MM.1S (cell line): ENCODE measurements around the gene ADGRG4.

Source experiments
- DNase-seq: peaks from one replicate; pipeline ENCODE4 v3.0.0-alpha.2; 2015
- H2AFZ ChIP-seq: fragments of 300-600 bp; sonication (generic); 2 replicates; pipeline ENCODE4 v1.6.0; 2016; ENCODE audit warnings: antibody characterized with exemption, low read length
- H3F3A ChIP-seq: fragments of 300-600 bp; sonication (generic); 2 replicates; pipeline ENCODE4 v1.6.1; 2016; ENCODE audit warnings: mild to moderate bottlenecking, antibody characterized with exemption, low read length, moderate library complexity, mixed read lengths; ENCODE audit not compliant: insufficient read depth
- H3K27ac ChIP-seq: fragments of 300-600 bp; sonication (generic); 2 replicates; pipeline ENCODE4 v1.5.1; 2016; ENCODE audit warnings: mild to moderate bottlenecking, low read length
- H3K27me3 ChIP-seq: fragments of 300-600 bp; sonication (generic); replicated peaks from 2 replicates; pipeline ENCODE4 v1.6.0; 2016; ENCODE audit warnings: low read length; ENCODE audit not compliant: insufficient read depth
- H3K36me3 ChIP-seq: fragments of 300-600 bp; sonication (generic); replicated peaks from 2 replicates; pipeline ENCODE4 v1.6.1; 2016; ENCODE audit warnings: mild to moderate bottlenecking, low read length, mixed read lengths; ENCODE audit not compliant: insufficient read depth
- H3K4me1 ChIP-seq: fragments of 300-600 bp; sonication (generic); 2 replicates; pipeline ENCODE4 v1.6.1; 2016; ENCODE audit warnings: low read length, mixed read lengths
- H3K4me2 ChIP-seq: fragments of 300-600 bp; sonication (generic); 2 replicates; pipeline ENCODE4 v1.6.0; 2016; ENCODE audit warnings: low read depth, low read length
- H3K4me3 ChIP-seq: fragments of 300-600 bp; sonication (generic); 2 replicates; pipeline ENCODE4 v1.5.1; 2016; ENCODE audit warnings: low read length, mixed read lengths
- H3K79me2 ChIP-seq: fragments of 300-600 bp; sonication (generic); 2 replicates; pipeline ENCODE4 v1.6.1; 2016; ENCODE audit warnings: mixed run types, low read length, mixed read lengths
- H3K9ac ChIP-seq: fragments of 300-600 bp; sonication (generic); 2 replicates; pipeline ENCODE4 v1.6.1; 2016; ENCODE audit warnings: low read length, mixed read lengths
- H3K9me2 ChIP-seq: fragments of 300-600 bp; sonication (generic); replicated peaks from 2 replicates; pipeline ENCODE4 v1.6.1; 2016; ENCODE audit warnings: mild to moderate bottlenecking, low read length, mixed read lengths; ENCODE audit not compliant: insufficient read depth
- H3K9me3 ChIP-seq: fragments of 300-600 bp; sonication (generic); replicated peaks from 2 replicates; pipeline ENCODE4 v1.6.1; 2016; ENCODE audit warnings: mild to moderate bottlenecking, low read length, mixed read lengths; ENCODE audit not compliant: insufficient read depth
- H4K20me1 ChIP-seq: fragments of 300-600 bp; sonication (generic); 2 replicates; pipeline ENCODE4 v1.6.1; 2016; ENCODE audit warnings: mild to moderate bottlenecking, low read length, moderate library complexity, mixed read lengths; ENCODE audit not compliant: insufficient read depth
- CTCF ChIP-seq: fragments of 300-600 bp; sonication (generic); IDR thresholded peaks from 2 replicates; pipeline ENCODE4 v1.5.1; 2016; ENCODE audit warnings: antibody characterized with exemption, low read length, mixed read lengths
- EZH2 ChIP-seq: fragments of 300-600 bp; sonication (generic); optimal IDR thresholded peaks from 2 replicates; pipeline ENCODE3; 2017; ENCODE audit warnings: low read depth, mild to moderate bottlenecking, antibody characterized with exemption, low read length, mixed read lengths
- EZH2phosphoT487 ChIP-seq: fragments of 300-600 bp; sonication (generic); IDR thresholded peaks from 2 replicates; pipeline ENCODE4 v1.6.1; 2018; ENCODE audit warnings: antibody characterized with exemption, low read length

Gene ADGRG4

GRCh38 chrX:136304493-136304892 is 3.7 kb downstream of the ADGRG4 start:
- H3K27me3 ChIP-seq = no peaks in the 10 kb centered on the region
- no peak overlapping the region for H2AFZ ChIP-seq
- no peaks in the 10 kb centered on the region for H4K20me1 ChIP-seq
- H3K9me2 ChIP-seq = no peaks in the 10 kb centered on the region
- no peak overlapping the region for H3K4me3 ChIP-seq
- H3K9ac ChIP-seq = no peak overlapping the region
- no peaks in the 10 kb centered on the region for H3K36me3 ChIP-seq
- TF ChIP-seq EZH2phosphoT487 (no peak), EZH2 (no peak)
- H3K79me2 ChIP-seq = no peaks in the 10 kb centered on the region
- H3K4me1 ChIP-seq = no peaks in the 10 kb centered on the region
- DNase-seq = no peak
- no peak overlapping the region for H3K27ac ChIP-seq
- no peaks in the 10 kb centered on the region for H3K9me3 ChIP-seq
- no peak overlapping the region for H3K4me2 ChIP-seq
- no peaks in the 10 kb centered on the region for H3F3A ChIP-seq

DNA sequence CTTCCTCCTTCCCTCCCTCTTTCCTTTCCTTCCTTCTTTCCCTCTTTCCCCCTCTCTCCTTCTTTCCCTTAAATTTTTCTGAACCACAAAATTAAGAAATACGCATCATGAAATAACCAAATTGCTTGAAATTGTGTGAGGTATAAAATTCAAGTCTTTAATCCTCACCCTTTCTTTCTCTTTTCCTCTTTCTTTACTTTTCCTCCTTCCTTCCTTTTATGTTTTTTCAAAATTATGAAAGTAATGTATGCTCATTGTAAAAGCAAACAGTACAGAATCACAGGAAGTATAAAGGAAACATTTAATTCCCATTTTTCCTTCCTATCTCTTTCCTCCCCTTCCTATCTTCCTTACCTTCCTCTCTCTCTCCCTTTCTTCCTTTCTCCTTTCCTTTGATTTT is 5.4 kb downstream of the ADGRG4 start:
- TF ChIP-seq EZH2phosphoT487 (no peak), CTCF (no peak), EZH2 (no peak)
- H3K9me3 ChIP-seq = no peaks in the 10 kb centered on the region
- no peaks in the 10 kb centered on the region for H4K20me1 ChIP-seq
- H3K79me2 ChIP-seq = no peaks in the 10 kb centered on the region
- H3K27ac ChIP-seq = no peak overlapping the region
- H3F3A ChIP-seq = no peaks in the 10 kb centered on the region
- H3K4me3 ChIP-seq = no peak overlapping the region
- no peaks in the 10 kb centered on the region for H3K36me3 ChIP-seq
- H3K9ac ChIP-seq = no peak overlapping the region
- H3K4me1 ChIP-seq = no peaks in the 10 kb centered on the region
- H3K27me3 ChIP-seq = no peaks in the 10 kb centered on the region
- no peaks in the 10 kb centered on the region for H3K9me2 ChIP-seq
- H3K4me2 ChIP-seq = no peak overlapping the region
- no peak overlapping the region for H2AFZ ChIP-seq
- DNase-seq = no peak

DNA sequence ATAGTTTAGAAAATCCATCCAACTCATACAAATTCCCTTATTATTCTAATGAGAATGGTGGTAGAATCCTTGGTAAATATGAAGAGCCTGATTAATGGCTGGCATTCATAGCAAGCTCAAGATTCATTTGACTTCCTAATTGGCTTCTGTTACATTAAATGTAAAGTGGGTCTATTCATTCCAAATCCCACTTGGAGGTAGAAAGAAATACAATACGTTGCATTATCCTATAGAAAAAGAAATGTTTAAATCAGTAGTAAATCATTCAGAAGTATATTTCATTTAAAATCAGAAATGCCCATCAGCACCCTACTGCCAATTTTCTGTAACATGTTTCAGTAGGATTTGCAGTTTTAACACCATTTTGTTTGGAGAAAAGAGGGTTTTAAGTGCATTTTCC is 6.7 kb downstream of the ADGRG4 start:
- no peak for DNase-seq
- H3K79me2 ChIP-seq = no peaks in the 10 kb centered on the region
- H3K4me1 ChIP-seq = no peaks in the 10 kb centered on the region
- no peak overlapping the region for H3K4me3 ChIP-seq
- H3K9ac ChIP-seq = no peak overlapping the region
- no peaks in the 10 kb centered on the region for H3K9me2 ChIP-seq
- no peak overlapping the region for H3K4me2 ChIP-seq
- H2AFZ ChIP-seq = no peak overlapping the region
- H3K9me3 ChIP-seq = no peaks in the 10 kb centered on the region
- no peak for TF ChIP-seq EZH2phosphoT487
- no peak for TF ChIP-seq EZH2
- no peak for TF ChIP-seq CTCF
- H3F3A ChIP-seq = no peaks in the 10 kb centered on the region
- H4K20me1 ChIP-seq = no peaks in the 10 kb centered on the region
- no peaks in the 10 kb centered on the region for H3K36me3 ChIP-seq
- H3K27ac ChIP-seq = no peak overlapping the region
- H3K27me3 ChIP-seq = no peaks in the 10 kb centered on the region

- no peak overlapping the region for H2AFZ ChIP-seq
- H3K27ac ChIP-seq = no peak overlapping the region
- H3K9me2 ChIP-seq = no peaks in the 10 kb centered on the region
- DNase-seq = no peak
- H3K79me2 ChIP-seq = no peaks in the 10 kb centered on the region
- H3K4me2 ChIP-seq = no peak overlapping the region
- H3K9me3 ChIP-seq = no peaks in the 10 kb centered on the region
- H3K4me1 ChIP-seq = no peaks in the 10 kb centered on the region
- no peaks in the 10 kb centered on the region for H4K20me1 ChIP-seq
- no peaks in the 10 kb centered on the region for H3K36me3 ChIP-seq
- no peak overlapping the region for H3K9ac ChIP-seq
- TF ChIP-seq EZH2 (no peak), EZH2phosphoT487 (no peak), CTCF (no peak)
- no peak overlapping the region for H3K4me3 ChIP-seq
- H3K27me3 ChIP-seq = no peaks in the 10 kb centered on the region
- H3F3A ChIP-seq = no peaks in the 10 kb centered on the region
Observed at GRCh38 chrX:136310411-136310810, 9.6 kb downstream of the ADGRG4 start.
